IMR-90 (cell line): Measurements from ENCODE around the gene TOR1AIP2. TPM values are rescaled to one million over a fixed set of nuclear protein-coding genes. Genes with fewer than 3 reads are reported as not detected.

Source experiments
- ATAC-seq: fragments of 200-7000 bp; cut with Tn5 transposase; 2 replicates; pipeline ENCODE4 v1.9.1; 2020; ENCODE audit warnings: low read depth, mild to moderate bottlenecking, moderate library complexity
- BruUV-seq: library from RNA; stranded (reverse); fragments of 400-500 nt; replicated peaks from 2 replicates; lab custom pipeline; 2021; lab: Mats Ljungman, UMichigan
- CTCF ChIA-PET: fragments of 300-600 bp; formaldehyde crosslinking; extraction: SDS; loops from one replicate; lab custom pipeline; 2021; ENCODE audit warnings: antibody characterized with exemption; lab: Yijun Ruan, JAX
- POLR2A ChIA-PET: fragments of 300-600 bp; sonication (Branson Sonifier 250); formaldehyde crosslinking; loops from one replicate; lab custom pipeline; 2022; ENCODE audit warnings: antibody characterized with exemption; ENCODE audit not compliant: unreplicated experiment; lab: Charles Lee
- DNase-seq: peaks from one replicate; pipeline ENCODE4 v3.0.0; 2013
- H2AFZ ChIP-seq: replicated peaks from 2 replicates; pipeline ENCODE3; 2013; ENCODE audit warnings: low read length, mild to moderate bottlenecking; ENCODE audit not compliant: poor library complexity
- H2AK5ac ChIP-seq: 2 replicates; pipeline ENCODE4 v1.6.1; 2013; ENCODE audit warnings: low read depth, low read length, inconsistent platforms
- H2AK9ac ChIP-seq: replicated peaks from 2 replicates; pipeline ENCODE3; 2013; ENCODE audit warnings: mild to moderate bottlenecking, low read depth, low read length, moderate library complexity; ENCODE audit not compliant: poor library complexity
- H2BK120ac ChIP-seq: 2 replicates; pipeline ENCODE4 v1.6.1; 2013; ENCODE audit warnings: low read depth, low read length, inconsistent platforms
- H2BK15ac ChIP-seq: 3 replicates; pipeline ENCODE4 v1.6.1; 2013; ENCODE audit warnings: low read depth, low read length, inconsistent platforms
- H2BK20ac ChIP-seq: 2 replicates; pipeline ENCODE4 v1.6.1; 2013; ENCODE audit warnings: low read depth, mild to moderate bottlenecking, inconsistent platforms, low read length, moderate library complexity
- H2BK5ac ChIP-seq: 2 replicates; pipeline ENCODE4 v1.6.1; 2013; ENCODE audit warnings: mild to moderate bottlenecking, low read depth, low read length, inconsistent platforms; ENCODE audit not compliant: poor library complexity, severe bottlenecking
- H3K14ac ChIP-seq: replicated peaks from 2 replicates; pipeline ENCODE4 v1.6.1; 2013; ENCODE audit warnings: low read depth, low read length, inconsistent platforms
- H3K18ac ChIP-seq: 2 replicates; pipeline ENCODE4 v1.6.1; 2013; ENCODE audit warnings: low read depth, low read length, control low read depth
- H3K23ac ChIP-seq: 2 replicates; pipeline ENCODE4 v1.6.1; 2013; ENCODE audit warnings: low read depth, low read length, inconsistent platforms
- H3K27ac ChIP-seq: 2 replicates; pipeline ENCODE4 v1.5.1; 2013; ENCODE audit warnings: mild to moderate bottlenecking, control low read depth, low read length; ENCODE audit not compliant: insufficient read depth
- H3K27me3 ChIP-seq: 2 replicates; pipeline ENCODE4 v1.6.1; 2013; ENCODE audit warnings: low read length; ENCODE audit not compliant: control insufficient read depth, insufficient read depth
- H3K36me3 ChIP-seq: 2 replicates; pipeline ENCODE4 v1.6.1; 2013; ENCODE audit warnings: low read length, mixed read lengths; ENCODE audit not compliant: control insufficient read depth, insufficient read depth
- H3K4ac ChIP-seq: 2 replicates; pipeline ENCODE4 v1.6.1; 2013; ENCODE audit warnings: low read depth, low read length, inconsistent platforms
- H3K4me1 ChIP-seq: 2 replicates; pipeline ENCODE4 v1.6.1; 2013; ENCODE audit warnings: low read length, mixed read lengths; ENCODE audit not compliant: control insufficient read depth, insufficient read depth
- H3K4me2 ChIP-seq: 2 replicates; pipeline ENCODE4 v1.6.1; 2013; ENCODE audit warnings: low read depth, mild to moderate bottlenecking, control low read depth, low read length, moderate library complexity
- H3K4me3 ChIP-seq: 2 replicates; pipeline ENCODE4 v1.5.1; 2013; ENCODE audit warnings: low read depth, mild to moderate bottlenecking, control low read depth, low read length, moderate library complexity; ENCODE audit not compliant: insufficient read depth
- H3K56ac ChIP-seq: 2 replicates; pipeline ENCODE4 v1.6.1; 2013; ENCODE audit warnings: low read length, inconsistent platforms; ENCODE audit not compliant: insufficient read depth; ENCODE audit errors: extremely low read depth
- H3K79me1 ChIP-seq, 2 experiments: 2 replicates each; pipeline ENCODE4 v1.6.1; 2013; ENCODE audit warnings: low read length in 2 of 2, inconsistent platforms in 1 of 2, low read depth in 1 of 2
- H3K9ac ChIP-seq: 2 replicates; pipeline ENCODE4 v1.6.1; 2013; ENCODE audit warnings: low read depth, low read length, control low read depth
- H3K9me1 ChIP-seq: 2 replicates; pipeline ENCODE4 v1.6.1; 2013; ENCODE audit warnings: low read length, inconsistent platforms; ENCODE audit not compliant: insufficient read depth
- H3K9me3 ChIP-seq: 2 replicates; pipeline ENCODE4 v1.6.1; 2013; ENCODE audit warnings: low read length; ENCODE audit not compliant: control insufficient read depth, insufficient read depth
- H4K20me1 ChIP-seq: 2 replicates; pipeline ENCODE4 v1.6.1; 2013; ENCODE audit warnings: low read length, inconsistent platforms; ENCODE audit not compliant: insufficient read depth
- H4K5ac ChIP-seq: 2 replicates; pipeline ENCODE4 v1.6.1; 2013; ENCODE audit warnings: mild to moderate bottlenecking, low read depth, low read length, control low read depth
- H4K8ac ChIP-seq, 2 experiments: 2 replicates each; pipeline ENCODE4 v1.6.1; 2013; ENCODE audit warnings: low read depth in 2 of 2, low read length in 2 of 2, control low read depth in 1 of 2, inconsistent platforms in 1 of 2
- H4K91ac ChIP-seq: 2 replicates; pipeline ENCODE4 v1.6.1; 2013; ENCODE audit warnings: low read depth, low read length, inconsistent platforms; ENCODE audit not compliant: insufficient read depth
- BHLHE40 ChIP-seq: fragments of 150-350 bp; IDR thresholded peaks from 2 replicates; pipeline ENCODE4 v1.6.1; 2016; ENCODE audit warnings: mild to moderate bottlenecking, low read depth, low read length
- CEBPB ChIP-seq: IDR thresholded peaks from 2 replicates; pipeline ENCODE4 v1.6.1; 2012; ENCODE audit warnings: low read depth, low read length, improper control_type of control experiment
- CHD1 ChIP-seq: IDR thresholded peaks from 2 replicates; pipeline ENCODE4 v1.6.1; 2012; ENCODE audit warnings: low read depth, low read length, improper control_type of control experiment
- MAFK ChIP-seq: IDR thresholded peaks from 2 replicates; pipeline ENCODE4 v1.6.1; 2012; ENCODE audit warnings: low read depth, low read length, improper control_type of control experiment
- MAZ ChIP-seq: IDR thresholded peaks from 2 replicates; pipeline ENCODE4 v1.6.1; 2012; ENCODE audit warnings: low read depth, mild to moderate bottlenecking, low read length, improper control_type of control experiment, moderate library complexity, borderline replicate concordance
- NFE2L2 ChIP-seq: fragments of 150-350 bp; IDR thresholded peaks from 2 replicates; pipeline ENCODE4 v1.6.1; 2016; ENCODE audit warnings: low read depth, mild to moderate bottlenecking, low read length
- POLR2A ChIP-seq: IDR thresholded peaks from 2 replicates; pipeline ENCODE4 v1.6.1; 2012; ENCODE audit warnings: mild to moderate bottlenecking, low read depth, low read length
- RAD21 ChIP-seq: IDR thresholded peaks from 2 replicates; pipeline ENCODE4 v1.6.1; 2012; ENCODE audit warnings: low read length, improper control_type of control experiment
- RCOR1 ChIP-seq: IDR thresholded peaks from 2 replicates; pipeline ENCODE4 v1.6.1; 2012; ENCODE audit warnings: mild to moderate bottlenecking, low read length, improper control_type of control experiment; ENCODE audit not compliant: insufficient replicate concordance
- SMC3 ChIP-seq: fragments of 150-350 bp; IDR thresholded peaks from 2 replicates; pipeline ENCODE4 v1.6.1; 2016; ENCODE audit warnings: low read depth, mild to moderate bottlenecking, antibody characterized with exemption, low read length, moderate library complexity
- USF2 ChIP-seq: fragments of 150-350 bp; IDR thresholded peaks from 2 replicates; pipeline ENCODE4 v1.6.1; 2017; ENCODE audit warnings: mild to moderate bottlenecking, antibody characterized with exemption, low read length, low read depth
- WGBS, 2 experiments: methylation state at CpG; one replicate each; pipeline versions ENCODE4 v1.1.5 to v1.1.7; 2013; ENCODE audit warnings: missing lambda C conversion rate in 2 of 2; ENCODE audit not compliant: insufficient read length in 1 of 2; ENCODE audit errors: extremely low coverage in 2 of 2; 5-methylcytosine and 5-hydroxymethylcytosine counted together
- dilution Hi-C: fragments of 300-500 bp; cut with HindIII; formaldehyde crosslinking; loops from one replicate; pipeline ENCODE4 v1.14.3; 2018; ENCODE audit warnings: low sequenced_read_pairs; ENCODE audit not compliant: unreplicated experiment
- in situ Hi-C: fragments of 300-500 bp; cut with MboI; formaldehyde crosslinking; loops from 3 replicates; pipeline ENCODE4 v1.14.3; 2019; ENCODE audit warnings: low sequenced_read_pairs, inconsistent platforms, mixed read lengths
- intact Hi-C: fragments of 100-400 bp; cut with micrococcal nuclease; formaldehyde crosslinking; loops from 2 replicates; pipeline ENCODE4 v1.10.0; 2022
- polyA plus RNA-seq, 3 experiments: library from polyadenylated mRNA; depleted of rRNA; stranded (reverse); fragments of >200 nt; gene quantifications; 2 replicates each; pipeline ENCODE4 v1.2.3, GENCODE V29; 2012; ENCODE audit warnings: low replicate concordance in 1 of 3
- total RNA-seq: library from RNA; depleted of rRNA; stranded (reverse); fragments of >200 nt; gene quantifications from 2 replicates; pipeline ENCODE4 v1.2.3, GENCODE V29; 2012
- TF ChIP-seq, protein P1 (sequence below): fragments of 150-350 bp; IDR thresholded peaks from 2 replicates; pipeline ENCODE4 v1.6.1; 2016; ENCODE audit warnings: low read depth, mild to moderate bottlenecking, low read length, moderate library complexity, borderline replicate concordance

TOR1AIP2 gene
- total and polyA plus RNA-seq, 2 of the 4 experiments (the other 2 are of a cell fraction), result 20.7 to 85.0 TPM

GRCh38 chr1:179875596-179876299 is 1.9 kb downstream of the TOR1AIP2 start (continued):
- no peak for TF ChIP-seq RAD21

- peaks cover 13% of the 10 kb centered on the region for H3K9me1 ChIP-seq
- H4K91ac ChIP-seq, result no peak overlapping the region
- no peak overlapping the region for H2AK9ac ChIP-seq
- no peak overlapping the region for H4K5ac ChIP-seq
- H3K9ac ChIP-seq, result no peak overlapping the region
- H2AFZ ChIP-seq, result no peak overlapping the region
- in situ Hi-C loops, result loop anchor here (10.0 to 25.0 kb wide), 2 partner anchors 311 to 539 kb away; no protein-coding TSS in a partner anchor
- H2BK5ac ChIP-seq, result no peak overlapping the region
- no peak overlapping the region for H3K4me3 ChIP-seq
- H2BK120ac ChIP-seq, result no peak overlapping the region
- dilution Hi-C loops, result no loop called here
- H3K56ac ChIP-seq, result no peak overlapping the region
- H3K36me3 ChIP-seq, result peaks cover 21% of the 10 kb centered on the region
- no peak overlapping the region for H3K4ac ChIP-seq
- ChIA-PET POLR2A (no interaction called here), CTCF (no interaction called here)
- no peaks in the 10 kb centered on the region for H3K9me3 ChIP-seq
- H2BK15ac ChIP-seq, result no peak overlapping the region
- no peaks in the 10 kb centered on the region for H3K4me1 ChIP-seq
- no TSS peak for BruUV-seq
- H3K4me2 ChIP-seq, result no peak overlapping the region
- H3K79me1 ChIP-seq, result peaks cover 17 to 56% of the 10 kb centered on the region in 2 experiments
- no peak overlapping the region for H3K18ac ChIP-seq
- no peak overlapping the region for H2AK5ac ChIP-seq
- H4K8ac ChIP-seq, result no peak overlapping the region
- no peaks in the 10 kb centered on the region for H3K27me3 ChIP-seq
- no peak for TF ChIP-seq NFE2L2
- TF ChIP-seq CHD1, result no peak
- no peak for TF ChIP-seq MAFK
- no peak for TF ChIP-seq MAZ
- no peak for TF ChIP-seq POLR2A
- no peak for TF ChIP-seq BHLHE40
- TF ChIP-seq USF2, result no peak
- no peak for TF ChIP-seq RCOR1
- no peak for TF ChIP-seq RAD21
- TF ChIP-seq, protein P1, sequence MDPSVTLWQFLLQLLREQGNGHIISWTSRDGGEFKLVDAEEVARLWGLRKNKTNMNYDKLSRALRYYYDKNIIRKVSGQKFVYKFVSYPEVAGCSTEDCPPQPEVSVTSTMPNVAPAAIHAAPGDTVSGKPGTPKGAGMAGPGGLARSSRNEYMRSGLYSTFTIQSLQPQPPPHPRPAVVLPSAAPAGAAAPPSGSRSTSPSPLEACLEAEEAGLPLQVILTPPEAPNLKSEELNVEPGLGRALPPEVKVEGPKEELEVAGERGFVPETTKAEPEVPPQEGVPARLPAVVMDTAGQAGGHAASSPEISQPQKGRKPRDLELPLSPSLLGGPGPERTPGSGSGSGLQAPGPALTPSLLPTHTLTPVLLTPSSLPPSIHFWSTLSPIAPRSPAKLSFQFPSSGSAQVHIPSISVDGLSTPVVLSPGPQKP, result no peak
- no peak for TF ChIP-seq CEBPB
- no peak for TF ChIP-seq SMC3
- no peak overlapping the region for H3K14ac ChIP-seq
- H3K27ac ChIP-seq, result no peak overlapping the region
- DNase-seq (no peak), ATAC-seq (no peak)
- no peak overlapping the region for H2BK20ac ChIP-seq
- no CpG with 5 or more reads among the region's 2 CpGs for WGBS, 2 experiments
- intact Hi-C loops, result loop anchor here (10.0 kb wide), 1 partner anchor 601 kb away; no protein-coding TSS in a partner anchor
- no peak overlapping the region for H3K23ac ChIP-seq
- peaks cover 49% of the 10 kb centered on the region; the same call in 1 of the 2 replicates for H4K20me1 ChIP-seq
These were observed 4.2 kb downstream of the TOR1AIP2 start for GRCh38 chr1:179873438-179873851.
